A549 treated with AZD2906 at 1 μM for 4 hours (cell line): ENCODE measurements around the gene XIRP2. TPM values are rescaled to one million over a fixed set of nuclear protein-coding genes. Genes with fewer than 3 reads are reported as not detected.

Experiments used
- total RNA-seq: library from RNA; stranded (reverse); fragments of 200-300 nt; extraction: Qiagen RNA extraction; gene quantifications from 5 replicates; pipeline ENCODE4 v1.2.3, GENCODE V29; 2022

The XIRP2 gene
- not detected in 5 replicates for total RNA-seq

GRCh38 chr2:166888180-166888579, at the start of gene XIRP2:
Gene XIRP2, plus strand, starts transcription at chr2:166888480. Its CDS starts 15,003 bp downstream, at chr2:166903483.

GRCh38 chr2:167292430-167293171, 404.3 kb downstream of the XIRP2 start, which contains the start of gene B3GALT1:
Gene B3GALT1, plus strand, starts transcription at chr2:167293001.

